Measurements from ENCODE around the gene NAIF1.

Gene NAIF1

GRCh38 chr9:128067645-128068385, 695 bp upstream of the NAIF1 start, which contains the start of gene SLC25A25:
TSS of gene SLC25A25 (plus strand) at chr9:128068232. CDS start at chr9:128068320, 88 bp downstream.
- H3K27me3 ChIP-seq (ENCODE audit: low read depth) = no peaks in the 10 kb centered on the region
- H3K36me3 ChIP-seq (replicated peaks) = no peaks in the 10 kb centered on the region
- H3K4me3 ChIP-seq = peak within 1 kb of the TSS; percentile 66
- in situ Hi-C loops (cut with MboI; ENCODE audit: low sequenced_read_pairs) = no loop called here
- peak; percentile 99 to 100 for DNase-seq (ENCODE audit: low spot score in 2 of 2)
- H3K4me1 ChIP-seq = peaks cover 20% of the 10 kb centered on the region
- H3K9me3 ChIP-seq = no peaks in the 10 kb centered on the region

- H3K4me1 ChIP-seq = peaks cover 11% of the 10 kb centered on the region
- peak overlapping the region; percentile 27 for H3K4me3 ChIP-seq
- no peak for DNase-seq (ENCODE audit: low spot score in 2 of 2)
- in situ Hi-C loops (cut with MboI; ENCODE audit: low sequenced_read_pairs) = no loop called here
- H3K36me3 ChIP-seq (replicated peaks) = no peaks in the 10 kb centered on the region
- no peaks in the 10 kb centered on the region for H3K9me3 ChIP-seq
- H3K27me3 ChIP-seq (ENCODE audit: low read depth) = no peaks in the 10 kb centered on the region
Observed at GRCh38 chr9:128065907-128066712, 1.0 kb downstream of the NAIF1 start.

GRCh38 chr9:128062846-128063831, 4.0 kb downstream of the NAIF1 start:
- Histone ChIP-seq H3K36me3 (replicated peaks) (no peaks in the 10 kb centered on the region), H3K27me3 (ENCODE audit: low read depth) (no peaks in the 10 kb centered on the region), H3K9me3 (no peaks in the 10 kb centered on the region), H3K4me3 (no peak overlapping the region), H3K4me1 (peaks cover 11% of the 10 kb centered on the region)
- no peak for DNase-seq (ENCODE audit: low spot score in 2 of 2)
- in situ Hi-C loops (cut with MboI; ENCODE audit: low sequenced_read_pairs) = no loop called here

DNA sequence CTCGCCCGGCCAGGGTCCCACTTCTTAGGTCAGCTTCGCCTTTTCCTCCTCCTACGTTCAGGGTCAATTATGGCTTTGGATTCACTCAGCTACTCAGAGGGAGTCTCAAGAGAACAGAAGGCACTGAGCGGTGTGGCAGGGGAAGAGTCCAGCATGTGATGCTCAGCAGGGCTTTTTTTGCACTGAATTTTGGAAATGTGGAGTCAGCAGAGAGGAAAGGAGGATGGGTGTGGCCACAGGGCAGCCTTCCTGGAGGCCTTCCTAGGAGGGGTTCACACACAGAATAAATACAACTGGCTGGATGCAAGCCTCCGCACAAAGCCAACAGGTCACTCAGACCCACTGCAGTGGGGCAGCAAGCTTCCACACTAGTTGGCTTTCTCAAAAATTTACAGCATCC, 4.8 kb downstream of the NAIF1 start:
- no peak for DNase-seq (ENCODE audit: low spot score in 2 of 2)
- H3K4me3 ChIP-seq = no peak overlapping the region
- no peaks in the 10 kb centered on the region for H3K36me3 ChIP-seq (replicated peaks)
- in situ Hi-C loops (cut with MboI; ENCODE audit: low sequenced_read_pairs) = no loop called here
- H3K4me1 ChIP-seq = peaks cover 11% of the 10 kb centered on the region
- no peaks in the 10 kb centered on the region for H3K9me3 ChIP-seq
- H3K27me3 ChIP-seq (ENCODE audit: low read depth) = no peaks in the 10 kb centered on the region

GRCh38 chr9:128061275-128061960, 5.7 kb downstream of the NAIF1 start:
- Histone ChIP-seq H3K36me3 (replicated peaks) (no peaks in the 10 kb centered on the region), H3K9me3 (no peaks in the 10 kb centered on the region), H3K4me1 (peaks cover 4% of the 10 kb centered on the region), H3K27me3 (ENCODE audit: low read depth) (no peaks in the 10 kb centered on the region), H3K4me3 (no peak overlapping the region)
- no peak for DNase-seq (ENCODE audit: low spot score in 2 of 2)
- in situ Hi-C loops (cut with MboI; ENCODE audit: low sequenced_read_pairs) = no loop called here

DNA sequence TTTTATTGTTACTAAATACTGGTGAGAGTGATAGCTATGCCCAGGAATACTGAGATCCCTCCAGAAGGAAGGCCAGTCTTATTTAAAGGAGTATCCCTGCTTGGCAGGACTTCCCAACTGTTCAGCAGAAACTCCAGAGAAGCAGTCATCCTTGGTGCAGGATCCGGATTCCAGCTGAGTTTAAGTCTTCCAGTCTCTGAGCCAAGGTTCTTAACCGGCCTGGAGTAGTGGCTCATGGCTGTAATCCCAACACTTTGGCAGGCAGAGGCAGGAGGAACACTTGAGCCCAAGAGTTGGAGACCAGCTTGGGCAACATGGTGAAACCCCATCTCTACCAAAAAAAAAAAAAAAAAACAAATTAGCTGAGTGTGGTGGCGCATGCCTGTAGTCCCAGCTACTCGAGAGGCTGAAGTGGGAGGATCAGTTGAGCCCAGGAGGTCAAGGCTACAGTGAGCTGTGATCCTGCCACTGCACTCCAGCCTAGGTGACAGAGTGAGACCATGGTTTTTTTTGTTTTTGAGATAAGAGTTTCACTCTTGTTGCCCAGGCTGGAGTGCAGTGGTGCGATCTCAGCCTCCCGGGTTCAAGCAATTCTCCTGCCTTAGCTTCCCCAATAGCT, 7.6 kb downstream of the NAIF1 start:
- Histone ChIP-seq H3K9me3 (no peaks in the 10 kb centered on the region), H3K36me3 (replicated peaks) (no peaks in the 10 kb centered on the region), H3K4me1 (no peaks in the 10 kb centered on the region), H3K27me3 (ENCODE audit: low read depth) (no peaks in the 10 kb centered on the region), H3K4me3 (no peak overlapping the region)
- no peak for DNase-seq (ENCODE audit: low spot score in 2 of 2)
- in situ Hi-C loops (cut with MboI; ENCODE audit: low sequenced_read_pairs) = no loop called here

- Histone ChIP-seq H3K9me3 (no peaks in the 10 kb centered on the region), H3K4me1 (no peaks in the 10 kb centered on the region), H3K27me3 (ENCODE audit: low read depth) (no peaks in the 10 kb centered on the region), H3K4me3 (no peak overlapping the region), H3K36me3 (replicated peaks) (no peaks in the 10 kb centered on the region)
- in situ Hi-C loops (cut with MboI; ENCODE audit: low sequenced_read_pairs) = no loop called here
- DNase-seq (ENCODE audit: low spot score in 2 of 2) = no peak
Observed at GRCh38 chr9:128057724-128058409, 9.3 kb downstream of the NAIF1 start.

GRCh38 chr9:128056887-128057723, 10.0 kb downstream of the NAIF1 start:
- no peaks in the 10 kb centered on the region for H3K4me1 ChIP-seq
- H3K4me3 ChIP-seq = no peak overlapping the region
- no peak for DNase-seq (ENCODE audit: low spot score in 2 of 2)
- H3K27me3 ChIP-seq (ENCODE audit: low read depth) = no peaks in the 10 kb centered on the region
- H3K9me3 ChIP-seq = no peaks in the 10 kb centered on the region
- in situ Hi-C loops (cut with MboI; ENCODE audit: low sequenced_read_pairs) = no loop called here
- no peaks in the 10 kb centered on the region for H3K36me3 ChIP-seq (replicated peaks)

DNA sequence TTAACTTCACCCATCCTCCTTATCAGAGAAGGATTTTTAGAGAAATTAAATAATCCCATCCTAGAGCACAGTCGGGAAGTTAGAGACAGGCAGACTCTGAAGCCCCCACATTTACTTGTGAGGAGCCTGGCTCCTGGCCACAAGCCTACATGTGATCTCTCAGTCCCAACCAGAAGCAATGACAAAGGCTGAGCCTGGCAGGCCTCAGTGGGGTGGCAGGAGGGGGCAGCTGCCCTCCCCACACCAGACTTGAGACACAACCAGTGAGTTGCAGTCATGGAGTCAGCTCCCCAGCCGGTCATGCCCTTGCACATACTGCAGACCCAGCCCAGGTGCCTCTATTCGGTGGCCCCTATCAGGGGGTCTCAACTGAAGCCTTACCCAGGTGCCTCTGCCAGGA, 11.0 kb downstream of the NAIF1 start:
- in situ Hi-C loops (cut with MboI; ENCODE audit: low sequenced_read_pairs) = no loop called here
- no peaks in the 10 kb centered on the region for H3K36me3 ChIP-seq (replicated peaks)
- H3K9me3 ChIP-seq = no peaks in the 10 kb centered on the region
- no peak for DNase-seq (ENCODE audit: low spot score in 2 of 2)
- no peaks in the 10 kb centered on the region for H3K27me3 ChIP-seq (ENCODE audit: low read depth)
- H3K4me1 ChIP-seq = no peaks in the 10 kb centered on the region
- no peak overlapping the region for H3K4me3 ChIP-seq

- DNase-seq (ENCODE audit: low spot score in 2 of 2) = no peak
- no peaks in the 10 kb centered on the region for H3K27me3 ChIP-seq (ENCODE audit: low read depth)
- H3K4me3 ChIP-seq = no peak overlapping the region
- H3K4me1 ChIP-seq = no peaks in the 10 kb centered on the region
- no peaks in the 10 kb centered on the region for H3K9me3 ChIP-seq
- in situ Hi-C loops (cut with MboI; ENCODE audit: low sequenced_read_pairs) = no loop called here
- H3K36me3 ChIP-seq (replicated peaks) = no peaks in the 10 kb centered on the region
Observed at GRCh38 chr9:128055344-128056040, 11.6 kb downstream of the NAIF1 start.

DNA sequence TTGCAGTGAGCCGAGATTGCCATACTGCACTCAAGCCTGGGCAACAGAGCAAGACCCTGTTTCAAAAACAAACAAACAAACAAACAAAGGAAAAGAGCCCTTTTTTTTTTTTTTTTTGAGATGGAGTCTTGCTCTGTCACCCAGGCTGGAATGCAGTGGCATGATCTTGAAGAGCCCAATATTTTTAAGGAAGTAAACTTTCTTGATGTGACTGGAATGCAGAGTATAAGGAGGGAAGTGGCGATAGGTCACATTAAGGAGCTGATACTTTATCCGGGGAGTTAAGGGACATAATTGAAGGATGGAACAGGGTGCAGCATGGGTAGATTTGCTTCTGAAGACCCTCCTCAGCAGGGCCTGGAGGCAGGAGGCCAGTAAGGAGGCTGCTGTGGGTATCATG, 13.0 kb downstream of the NAIF1 start:
- no peaks in the 10 kb centered on the region for H3K27me3 ChIP-seq (ENCODE audit: low read depth)
- H3K4me1 ChIP-seq = no peaks in the 10 kb centered on the region
- no peak overlapping the region for H3K4me3 ChIP-seq
- no peaks in the 10 kb centered on the region for H3K9me3 ChIP-seq
- in situ Hi-C loops (cut with MboI; ENCODE audit: low sequenced_read_pairs) = no loop called here
- DNase-seq (ENCODE audit: low spot score in 2 of 2) = no peak
- no peaks in the 10 kb centered on the region for H3K36me3 ChIP-seq (replicated peaks)
